Sigmoid colon (tissue), 4 donors: ENCODE results near the gene FHOD3.

Source experiments
- CTCF ChIP-seq, 4 experiments: fragments of 450-650 bp in 3 of 4; fragments of 200-600 bp in 1 of 4; IDR thresholded peaks; one replicate each; pipeline ENCODE4 v1.5.1; 2016 to 2019; ENCODE audit warnings: antibody characterized with exemption in 4 of 4, mild to moderate bottlenecking in 3 of 4, moderate library complexity in 2 of 4
- EP300 ChIP-seq, 4 donors: sonication (generic); formaldehyde crosslinking; IDR thresholded peaks; one replicate each; pipeline ENCODE4 v1.6.1; 2017; ENCODE audit warnings: antibody characterized with exemption in 4 of 4
- POLR2A ChIP-seq, 2 donors: fragments of 450-650 bp; IDR thresholded peaks; one replicate each; pipeline ENCODE4 v1.6.1; 2016; ENCODE audit warnings: antibody characterized with exemption in 2 of 2, mild to moderate bottlenecking in 2 of 2, moderate library complexity in 2 of 2

- no peak for TF ChIP-seq CTCF (IDR thresholded peaks at IDR 0.05)
- no peak for TF ChIP-seq POLR2A (IDR thresholded peaks at IDR 0.05)
- no peak for TF ChIP-seq EP300 (IDR thresholded peaks at IDR 0.05)
Observed at GRCh38 chr18:36322408-36322728, 24.9 kb downstream of the FHOD3 start.
